Left ventricle myocardium inferior (tissue), 1 donor: Measurements from ENCODE around the gene FARP1. TPM values are rescaled to one million over a fixed set of nuclear protein-coding genes. Genes with fewer than 3 reads are reported as not detected.

Source experiments
- DNase-seq: peaks from one replicate; pipeline ENCODE4 v3.0.0-alpha.2; 2020
- H3K27ac ChIP-seq: fragments of 200-600 bp; replicated peaks from 2 replicates; pipeline ENCODE4 v1.8.0; 2021
- H3K27me3 ChIP-seq: fragments of 200-600 bp; 2 replicates; pipeline ENCODE4 v1.8.0; 2021; ENCODE audit warnings: low read depth
- H3K36me3 ChIP-seq: fragments of 200-600 bp; 2 replicates; pipeline ENCODE4 v1.8.0; 2021
- H3K4me1 ChIP-seq: fragments of 200-600 bp; 2 replicates; pipeline ENCODE4 v1.8.0; 2021
- H3K4me3 ChIP-seq: fragments of 200-600 bp; 2 replicates; pipeline ENCODE4 v1.8.0; 2021; ENCODE audit warnings: mild to moderate bottlenecking, moderate library complexity
- H3K9me3 ChIP-seq: fragments of 200-600 bp; replicated peaks from 2 replicates; pipeline ENCODE4 v1.8.0; 2021
- intact Hi-C: fragments of 100-400 bp; cut with micrococcal nuclease; formaldehyde crosslinking; loops from one replicate; pipeline ENCODE4 v1.11.0; 2022
- total RNA-seq: library from RNA; stranded (reverse); fragmentation: NEBNext Ultra II Directional; extraction: Animal tissue kit (Norgen Biotek cat#: 25700); gene quantifications from one replicate; pipeline ENCODE4 v1.2.1, GENCODE V29; 2021
- TF ChIP-seq, protein P1 (sequence below): fragments of 200-600 bp; IDR thresholded peaks from 2 replicates; pipeline ENCODE4 v1.8.0; 2021; ENCODE audit warnings: antibody characterized with exemption, mild to moderate bottlenecking, borderline replicate concordance
- donor health status: DM: no; HTN: yes; CAD: no; lungs with severe emphysema.

FARP1 gene
- total RNA-seq, 1 donor from 2014 or later, result 17.6 TPM

- Histone ChIP-seq H3K9me3 (no peaks in the 10 kb centered on the region), H3K4me3 (no peak overlapping the region), H3K36me3 (no peaks in the 10 kb centered on the region), H3K27ac (peak overlapping the region; percentile 27), H3K27me3 (no peaks in the 10 kb centered on the region), H3K4me1 (no peaks in the 10 kb centered on the region)
- TF ChIP-seq, protein P1, sequence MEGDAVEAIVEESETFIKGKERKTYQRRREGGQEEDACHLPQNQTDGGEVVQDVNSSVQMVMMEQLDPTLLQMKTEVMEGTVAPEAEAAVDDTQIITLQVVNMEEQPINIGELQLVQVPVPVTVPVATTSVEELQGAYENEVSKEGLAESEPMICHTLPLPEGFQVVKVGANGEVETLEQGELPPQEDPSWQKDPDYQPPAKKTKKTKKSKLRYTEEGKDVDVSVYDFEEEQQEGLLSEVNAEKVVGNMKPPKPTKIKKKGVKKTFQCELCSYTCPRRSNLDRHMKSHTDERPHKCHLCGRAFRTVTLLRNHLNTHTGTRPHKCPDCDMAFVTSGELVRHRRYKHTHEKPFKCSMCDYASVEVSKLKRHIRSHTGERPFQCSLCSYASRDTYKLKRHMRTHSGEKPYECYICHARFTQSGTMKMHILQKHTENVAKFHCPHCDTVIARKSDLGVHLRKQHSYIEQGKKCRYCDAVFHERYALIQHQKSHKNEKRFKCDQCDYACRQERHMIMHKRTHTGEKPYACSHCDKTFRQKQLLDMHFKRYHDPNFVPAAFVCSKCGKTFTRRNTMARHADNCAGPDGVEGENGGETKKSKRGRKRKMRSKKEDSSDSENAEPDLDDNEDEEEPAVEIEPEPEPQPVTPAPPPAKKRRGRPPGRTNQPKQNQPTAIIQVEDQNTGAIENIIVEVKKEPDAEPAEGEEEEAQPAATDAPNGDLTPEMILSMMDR, result no peak
- intact Hi-C loops, result no loop called here
- DNase-seq, result no peak
These were observed 197.0 kb downstream of the FARP1 start for GRCh38 chr13:98339684-98340425.

GRCh38 chr13:98342953-98343352 is 200.1 kb downstream of the FARP1 start:
- H3K9me3 ChIP-seq, result no peaks in the 10 kb centered on the region
- intact Hi-C loops, result no loop called here
- no peak overlapping the region for H3K27ac ChIP-seq

DNA sequence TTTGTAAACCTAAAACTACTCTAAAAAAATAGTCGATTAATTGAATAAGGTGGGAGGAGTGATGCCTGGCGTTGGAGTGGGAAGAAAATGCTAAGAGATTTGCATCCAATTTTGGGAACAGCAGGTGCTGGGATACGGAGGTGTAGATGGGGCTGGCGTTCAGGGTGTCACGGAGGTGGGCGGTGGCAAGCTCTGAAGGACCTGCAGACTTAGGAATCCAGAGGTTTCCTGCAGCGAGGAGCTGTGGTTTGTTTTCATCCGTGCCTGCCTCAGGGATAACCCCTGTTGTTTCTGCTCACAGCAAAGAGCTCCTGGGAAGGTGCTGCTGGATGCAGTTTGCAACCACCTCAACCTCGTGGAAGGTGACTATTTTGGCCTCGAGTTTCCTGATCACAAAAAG is 200.6 kb downstream of the FARP1 start:
- Histone ChIP-seq H3K36me3 (no peaks in the 10 kb centered on the region), H3K9me3 (no peaks in the 10 kb centered on the region), H3K27ac (no peak overlapping the region), H3K4me3 (no peak overlapping the region), H3K27me3 (no peaks in the 10 kb centered on the region), H3K4me1 (peaks cover 4% of the 10 kb centered on the region)
- intact Hi-C loops, result no loop called here
- no peak for DNase-seq
- TF ChIP-seq, protein P1, result no peak

More at GRCh38 chr13:98342953-98343352, 200.1 kb downstream of the FARP1 start:
- Histone ChIP-seq H3K27me3 (no peaks in the 10 kb centered on the region), H3K4me1 (no peaks in the 10 kb centered on the region), H3K36me3 (no peaks in the 10 kb centered on the region), H3K4me3 (no peak overlapping the region)
- TF ChIP-seq, protein P1, result no peak
- DNase-seq, result no peak

DNA sequence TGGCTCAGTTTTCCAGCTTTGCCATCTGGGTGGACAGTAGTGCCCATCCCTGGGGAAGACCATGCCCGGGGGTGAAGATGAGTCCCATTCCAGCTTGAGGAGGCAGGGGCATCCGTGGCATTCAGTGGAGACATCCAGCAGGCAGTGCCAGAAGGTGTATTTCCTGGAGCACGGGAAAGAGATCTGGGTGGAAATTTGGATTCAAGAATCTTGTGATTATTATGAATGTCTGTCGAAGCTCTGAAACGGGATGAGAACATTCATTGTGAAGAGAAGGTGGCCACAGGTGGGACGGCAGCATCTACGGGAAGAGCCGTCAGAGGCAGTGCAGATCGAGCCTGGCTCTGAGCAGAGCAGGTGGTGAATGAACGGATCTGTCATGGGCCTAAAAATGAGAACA is 201.5 kb downstream of the FARP1 start:
- intact Hi-C loops, result no loop called here
- H3K36me3 ChIP-seq, result no peaks in the 10 kb centered on the region
- no peaks in the 10 kb centered on the region for H3K9me3 ChIP-seq
- no peak for DNase-seq
- H3K27ac ChIP-seq, result no peak overlapping the region
- H3K4me1 ChIP-seq, result peaks cover 5% of the 10 kb centered on the region
- no peaks in the 10 kb centered on the region for H3K27me3 ChIP-seq
- TF ChIP-seq, protein P1, result no peak
- no peak overlapping the region for H3K4me3 ChIP-seq

GRCh38 chr13:98345107-98345935 is 202.4 kb downstream of the FARP1 start:
- H3K27ac ChIP-seq, result no peak overlapping the region
- no peak for DNase-seq
- H3K4me1 ChIP-seq, result peaks cover 5% of the 10 kb centered on the region
- intact Hi-C loops, result no loop called here
- no peaks in the 10 kb centered on the region for H3K27me3 ChIP-seq
- TF ChIP-seq, protein P1, result no peak
- H3K36me3 ChIP-seq, result no peaks in the 10 kb centered on the region
- H3K9me3 ChIP-seq, result no peaks in the 10 kb centered on the region
- no peak overlapping the region for H3K4me3 ChIP-seq
